HG02981 (cell line): ENCODE measurements around the gene RPL39L.
A peak's percentile ranks its signal among the peaks of the same experiment; 100 is the strongest.
"Not testable (repeated sequence)": the region's sequence is repeated elsewhere in the genome, so short reads cannot be mapped to it uniquely, and the experiment has no call there.

Source experiments
- ATAC-seq: cut with Tn5 transposase; IDR thresholded peaks from one replicate; pipeline ENCODE4 v1.9.1; 2021; ENCODE audit warnings: mild to moderate bottlenecking, moderate library complexity; ENCODE audit not compliant: unreplicated experiment

Gene RPL39L

GRCh38 chr3:187145149-187145895, 6.0 kb upstream of the RPL39L start:
- no peak for ATAC-seq

GRCh38 chr3:187139895-187140253, 578 bp upstream of the RPL39L start:
- ATAC-seq, result no peak

- no peak for ATAC-seq
Observed at GRCh38 chr3:187136936-187137335, 2.4 kb downstream of the RPL39L start.

DNA sequence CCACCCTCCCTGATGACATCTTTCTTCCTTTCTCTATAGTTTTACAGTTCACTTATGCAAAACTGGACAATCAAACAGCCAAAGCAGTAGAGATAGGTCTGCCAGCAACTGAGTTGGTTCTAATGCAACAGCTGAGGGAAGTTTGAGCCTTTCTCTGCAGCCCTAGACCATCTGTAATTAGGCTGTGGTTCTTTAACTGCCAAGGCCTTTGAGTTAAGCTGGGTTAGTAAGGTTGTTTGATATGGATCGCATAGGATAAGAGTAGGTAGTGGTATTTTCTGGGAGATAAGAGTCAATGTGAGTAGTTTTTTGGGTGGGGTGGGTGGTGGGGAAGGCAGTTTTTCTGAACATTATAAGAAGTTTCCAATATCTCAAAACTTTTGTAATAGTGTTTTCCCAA, 3.0 kb downstream of the RPL39L start:
- no peak for ATAC-seq

DNA sequence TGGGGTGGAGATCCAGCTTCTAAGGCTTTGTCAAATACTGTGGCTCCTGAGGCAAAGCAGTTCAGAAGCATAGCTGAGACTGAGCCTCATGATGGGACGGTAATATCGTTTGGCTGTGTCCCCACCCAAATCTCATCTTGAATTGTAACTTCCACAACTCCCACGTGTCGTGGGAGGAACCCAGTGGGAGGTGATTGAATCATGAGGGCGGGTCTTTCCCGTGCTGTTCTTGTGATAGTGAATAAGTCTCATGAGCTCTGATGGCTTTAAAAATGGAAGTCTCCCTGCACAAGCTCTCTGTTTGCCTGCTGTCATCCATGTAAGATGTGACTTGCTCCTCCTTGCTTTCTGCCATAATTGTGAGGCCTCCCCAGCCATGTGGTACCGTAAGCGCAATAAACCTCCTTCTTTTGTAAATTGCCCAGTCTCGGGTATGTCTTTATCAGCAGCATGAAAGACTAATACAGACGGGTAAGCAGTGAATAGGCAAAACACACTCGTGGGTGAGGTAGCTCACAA, 4.1 kb downstream of the RPL39L start:
- ATAC-seq, result not testable (repeated sequence)

- ATAC-seq, result not testable (repeated sequence)
Observed at GRCh38 chr3:187133181-187133580, 6.1 kb downstream of the RPL39L start.

DNA sequence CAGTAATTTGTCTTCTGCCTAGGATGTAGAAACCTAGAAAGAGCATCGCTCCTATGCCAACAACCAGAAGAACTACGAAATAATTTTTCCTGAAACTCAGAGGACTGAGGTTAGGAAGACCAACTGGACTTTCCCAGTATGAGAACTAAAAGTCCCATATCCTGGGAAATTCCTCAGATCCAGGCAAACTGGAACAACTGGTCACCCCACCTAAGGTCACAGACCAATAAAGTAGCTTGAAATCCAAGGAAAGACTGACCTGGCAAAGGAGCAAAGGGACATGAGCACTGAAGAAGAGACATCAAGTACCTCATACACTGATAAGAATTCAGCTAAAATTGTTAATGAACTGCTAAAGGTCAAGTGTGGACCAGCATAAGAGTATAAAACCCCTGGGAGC, 6.6 kb downstream of the RPL39L start:
- no peak for ATAC-seq

DNA sequence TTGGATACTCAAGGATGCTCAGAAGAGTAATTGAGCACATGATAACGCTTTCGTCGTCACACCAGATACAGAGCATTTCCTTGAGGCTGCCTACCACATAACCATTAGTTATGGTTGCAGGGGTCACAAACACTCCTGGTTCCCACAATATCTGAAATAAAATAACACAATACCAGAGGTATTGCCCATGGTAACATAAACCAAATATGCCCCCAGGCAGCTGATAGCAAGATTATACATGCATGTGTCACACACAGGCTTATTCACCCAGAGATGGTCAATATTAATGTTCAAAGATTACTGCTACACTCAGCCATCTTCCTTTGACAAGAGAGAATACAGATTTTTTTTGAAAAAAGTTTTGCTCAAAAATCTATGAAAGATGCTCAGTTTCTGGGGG, 7.3 kb downstream of the RPL39L start:
- no peak for ATAC-seq

DNA sequence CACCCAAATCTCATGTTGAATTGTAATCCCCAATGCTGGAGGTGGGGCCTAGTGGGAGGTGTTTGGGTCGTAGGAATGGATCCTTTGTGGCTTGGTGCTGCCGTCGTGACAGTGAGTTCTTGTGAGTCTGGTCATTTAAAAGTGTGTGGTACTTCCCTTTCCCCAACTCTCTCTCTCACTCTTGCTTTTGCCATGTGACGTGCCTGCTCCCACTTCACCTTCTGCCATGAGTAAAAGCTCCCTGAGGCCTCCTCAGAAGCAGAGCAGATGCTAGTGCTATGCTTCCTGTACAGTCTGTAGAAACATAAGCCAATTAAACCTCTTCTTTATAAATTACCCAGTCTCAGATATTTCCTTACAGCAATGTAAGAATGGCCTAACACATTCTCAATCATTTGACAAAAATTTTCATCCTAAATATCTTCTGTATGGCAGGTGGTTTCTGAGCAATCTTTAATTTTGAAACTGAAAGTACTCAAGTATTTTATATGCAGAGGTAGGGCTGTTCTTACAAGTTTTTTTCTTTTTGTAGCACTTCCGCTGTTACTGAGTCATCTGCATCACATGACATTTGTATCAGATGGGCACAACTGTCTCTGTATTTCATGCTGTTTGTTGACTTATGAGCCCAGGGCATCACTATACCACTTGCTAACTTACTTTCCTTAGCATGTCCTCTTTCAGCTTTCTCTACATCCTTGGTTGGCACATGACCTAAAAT, 8.8 kb downstream of the RPL39L start:
- ATAC-seq, result peak; percentile 93

DNA sequence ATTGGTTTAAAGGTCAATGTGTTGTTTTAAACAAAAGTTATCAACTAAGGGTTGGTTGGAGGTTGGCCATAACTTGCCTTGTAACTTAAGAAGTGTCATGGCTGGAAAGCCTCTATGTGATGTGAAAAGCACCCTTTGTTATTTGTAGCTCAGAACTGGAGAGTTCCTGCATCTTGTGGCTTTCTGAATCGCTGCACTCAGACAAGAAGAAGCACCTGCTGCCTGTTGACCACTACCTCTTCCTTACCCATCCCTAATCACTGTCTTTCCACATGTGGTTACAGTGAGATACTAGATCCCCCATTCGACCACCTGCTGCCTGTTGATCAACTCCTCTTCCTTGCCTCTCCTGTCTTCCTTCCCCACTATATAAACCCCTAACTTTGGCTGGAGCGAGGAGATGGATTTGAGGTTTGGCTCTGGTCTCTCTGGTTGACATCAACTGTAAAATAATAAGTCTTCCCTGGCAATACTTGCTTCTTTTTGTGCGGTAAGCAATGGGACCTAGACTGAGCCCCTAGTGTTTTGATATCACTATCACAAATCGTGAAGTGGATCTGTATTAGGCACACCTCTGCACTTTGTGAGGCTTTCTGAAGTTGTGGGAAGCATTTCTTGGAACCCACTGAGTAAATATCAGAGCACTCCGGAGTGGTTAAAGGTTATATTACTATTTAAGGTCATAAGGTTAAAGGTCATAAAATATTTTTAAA, 13.8 kb downstream of the RPL39L start:
- peak; percentile 89 for ATAC-seq

GRCh38 chr3:187122261-187122660, 17.0 kb downstream of the RPL39L start:
- no peak for ATAC-seq

DNA sequence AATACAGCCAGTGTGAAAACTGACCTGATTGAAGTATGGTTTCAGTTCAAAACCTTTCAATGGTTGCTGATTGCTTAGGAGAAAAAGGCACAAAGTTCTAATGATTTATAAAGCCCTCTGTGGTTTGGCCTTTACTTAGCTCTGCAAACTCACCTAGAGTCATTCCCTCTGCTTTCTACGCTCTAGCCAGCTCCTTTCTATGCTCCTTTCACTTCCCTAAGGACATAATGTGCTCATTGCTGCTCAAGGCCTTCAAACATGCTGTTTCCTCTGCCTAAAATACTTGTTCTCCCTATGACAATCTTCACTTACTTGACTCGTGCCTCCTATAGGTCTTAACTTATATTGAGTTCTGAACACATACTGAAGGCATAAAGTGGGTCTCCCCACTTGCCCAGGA, 19.0 kb downstream of the RPL39L start:
- ATAC-seq, result no peak

GRCh38 chr3:187114511-187114910, 24.8 kb downstream of the RPL39L start:
- ATAC-seq, result no peak

DNA sequence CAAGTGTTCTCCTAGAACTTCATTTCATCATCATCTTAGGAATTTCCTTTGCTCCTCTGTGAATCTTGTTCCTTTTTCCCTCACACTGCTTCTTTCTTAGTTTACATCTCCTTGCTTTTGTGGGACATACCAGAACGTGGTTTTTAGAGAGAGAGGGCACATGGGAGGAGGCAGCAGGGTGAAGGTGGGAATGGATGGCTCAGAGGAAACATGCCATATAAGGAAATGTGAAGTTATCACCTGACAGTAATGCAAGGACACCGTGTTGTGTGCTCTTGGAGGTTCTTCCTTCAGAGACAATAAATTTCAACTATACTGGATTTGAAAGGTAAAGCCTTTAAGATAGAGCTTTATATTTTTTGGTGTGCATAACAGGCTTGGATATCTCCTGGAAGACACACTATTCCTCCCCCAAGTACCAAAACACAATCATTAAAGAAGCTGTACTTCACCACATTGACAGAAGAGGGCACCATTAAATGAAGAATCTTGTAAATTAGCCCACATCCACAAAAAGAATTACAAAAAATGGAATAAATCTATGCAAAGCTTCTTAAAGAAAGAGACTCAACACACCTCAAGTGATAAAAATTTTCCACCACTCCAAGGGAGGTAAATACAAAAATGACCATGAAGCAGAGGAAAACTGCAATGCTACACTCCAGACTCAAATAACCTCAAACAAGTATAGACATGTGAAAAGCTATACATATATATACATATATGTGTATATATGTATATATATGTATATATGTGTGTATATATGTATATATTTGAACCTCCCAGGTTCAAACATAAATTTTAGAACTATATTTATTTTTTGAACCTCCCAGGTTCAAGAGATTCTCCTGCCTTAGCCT, 26.1 kb downstream of the RPL39L start:
- no peak for ATAC-seq

DNA sequence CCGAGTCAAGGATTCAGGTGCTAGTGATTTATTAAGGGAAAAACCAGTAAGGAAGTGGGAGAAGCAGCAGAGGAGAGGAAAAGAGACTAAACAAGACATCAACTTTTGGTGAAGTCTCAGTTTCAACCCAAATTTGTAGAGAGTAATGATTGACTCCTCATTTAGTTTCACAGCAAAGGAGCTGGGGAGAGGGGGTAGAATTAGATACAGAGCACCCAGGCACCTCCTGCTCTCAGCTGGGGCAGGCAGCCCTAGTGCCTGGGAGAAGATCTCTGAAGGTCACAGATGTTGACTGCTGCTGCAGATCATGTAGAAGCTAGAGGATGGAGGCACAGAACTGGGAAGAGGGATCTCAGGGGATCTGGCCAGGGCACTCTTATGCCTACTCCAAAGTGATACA, 29.1 kb downstream of the RPL39L start:
- ATAC-seq, result peak; percentile 69

GRCh38 chr3:187107989-187108388, 31.3 kb downstream of the RPL39L start:
- no peak for ATAC-seq

GRCh38 chr3:187105700-187106099, 33.6 kb downstream of the RPL39L start:
- no peak for ATAC-seq

DNA sequence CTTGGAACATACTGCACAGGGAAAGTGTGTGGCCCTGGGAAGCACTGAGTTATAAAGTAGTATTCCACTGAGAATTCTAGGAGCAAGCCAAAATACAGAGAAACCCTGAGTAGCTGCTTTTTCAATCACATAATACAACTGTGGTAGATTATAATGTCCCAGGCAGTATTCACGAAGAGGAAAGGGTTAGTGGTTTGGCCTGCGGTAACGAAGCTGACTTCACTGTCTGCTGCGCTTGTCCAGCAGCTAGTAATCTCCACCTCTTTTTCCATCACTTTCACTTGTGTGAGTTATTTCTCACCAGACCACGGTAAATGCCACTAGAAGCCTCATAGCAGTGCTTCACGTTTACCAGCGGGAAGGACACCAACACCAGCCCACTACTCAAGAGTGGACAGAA, 34.4 kb downstream of the RPL39L start:
- no peak for ATAC-seq

- no peak for ATAC-seq
Observed at GRCh38 chr3:187104342-187104741, 35.0 kb downstream of the RPL39L start.

- no peak for ATAC-seq
Observed at GRCh38 chr3:187103251-187103650, 36.0 kb downstream of the RPL39L start.
